NCI-H446 (cell line): ENCODE data around the gene CTCF.

Experiments
- DNase-seq, 2 experiments: peaks; one replicate each; lab custom pipeline; 2025; lab: John Stamatoyannopoulos, UW

CTCF gene

DNA sequence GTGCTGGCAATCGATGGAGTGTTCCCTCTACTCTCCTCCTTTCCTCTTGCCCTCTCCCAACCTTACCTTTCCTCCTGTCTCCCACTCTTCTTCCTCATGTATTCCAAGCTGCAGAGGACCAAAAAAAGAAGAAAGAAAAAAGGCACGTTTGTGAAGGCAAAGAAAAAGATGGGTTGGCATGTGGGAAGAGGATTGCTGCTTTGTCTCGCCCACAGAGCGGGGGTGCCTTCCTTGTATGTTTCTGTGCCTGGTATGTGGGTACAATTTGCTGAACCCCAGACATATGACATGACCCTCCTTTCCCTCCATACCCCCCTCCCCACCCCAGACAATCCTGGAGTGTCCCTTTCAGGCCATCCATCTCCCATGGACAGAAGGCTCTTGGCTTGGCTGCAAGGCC, 13.1 kb upstream of the CTCF start:
- no peak for DNase-seq

DNA sequence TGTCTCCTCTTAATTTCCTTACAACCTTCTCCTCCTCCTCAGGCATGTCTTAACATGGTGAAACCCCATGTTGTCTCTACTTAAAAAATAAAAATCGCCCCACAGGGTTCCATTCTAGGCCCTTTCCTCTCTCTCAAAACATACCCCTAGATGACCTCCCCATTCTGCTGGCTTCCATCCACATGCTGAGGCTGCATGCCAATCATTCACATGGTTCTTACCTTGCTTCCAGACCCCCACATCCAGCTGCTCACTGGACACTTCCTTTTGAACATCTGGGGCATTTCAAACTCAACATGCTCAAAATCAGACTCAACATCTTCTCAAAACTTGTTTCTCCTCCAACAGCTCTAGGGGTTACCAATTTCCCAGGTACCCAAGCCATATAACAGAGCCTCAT, 12.4 kb upstream of the CTCF start:
- no peak for DNase-seq

DNA sequence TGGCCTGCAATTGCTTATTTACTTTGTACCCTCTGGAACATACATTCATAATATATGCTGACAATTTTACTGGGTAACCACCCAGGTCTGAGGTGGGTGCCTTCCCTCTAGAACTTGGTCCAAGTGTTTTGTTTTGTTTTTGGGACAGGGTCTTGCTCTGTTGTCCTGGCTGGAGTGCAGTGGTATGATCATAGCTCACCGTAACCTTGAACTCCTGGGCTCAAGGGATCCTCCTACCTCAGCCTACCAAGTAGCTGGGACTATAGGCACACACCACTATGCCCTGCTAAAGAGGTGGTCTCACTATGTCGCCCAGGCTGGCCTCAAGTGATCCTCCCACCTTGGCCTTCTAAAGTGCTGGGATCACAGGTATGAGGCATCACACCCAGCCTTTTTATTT, 11.2 kb upstream of the CTCF start:
- DNase-seq, result no peak

DNA sequence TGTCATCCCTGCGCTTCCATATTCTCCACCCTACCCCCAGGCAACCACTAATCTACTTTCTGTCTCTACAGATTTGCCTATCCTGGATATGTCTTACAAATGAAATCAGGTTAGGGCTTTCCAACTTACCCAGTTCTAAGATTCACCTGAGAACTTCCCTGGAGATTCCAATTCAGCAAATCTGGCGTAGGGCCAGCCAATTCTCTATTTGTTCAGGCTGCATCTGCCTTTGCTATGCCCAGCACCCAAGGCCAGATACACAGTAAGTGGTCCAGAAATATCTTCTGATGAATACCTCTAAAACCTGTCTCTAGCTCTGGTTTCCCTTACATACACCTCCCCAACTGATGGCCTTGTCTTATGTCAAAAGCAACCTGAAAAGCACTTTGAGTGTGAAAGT, 10.4 kb upstream of the CTCF start:
- peak in 1 of 2 experiments; percentile 5 for DNase-seq

DNA sequence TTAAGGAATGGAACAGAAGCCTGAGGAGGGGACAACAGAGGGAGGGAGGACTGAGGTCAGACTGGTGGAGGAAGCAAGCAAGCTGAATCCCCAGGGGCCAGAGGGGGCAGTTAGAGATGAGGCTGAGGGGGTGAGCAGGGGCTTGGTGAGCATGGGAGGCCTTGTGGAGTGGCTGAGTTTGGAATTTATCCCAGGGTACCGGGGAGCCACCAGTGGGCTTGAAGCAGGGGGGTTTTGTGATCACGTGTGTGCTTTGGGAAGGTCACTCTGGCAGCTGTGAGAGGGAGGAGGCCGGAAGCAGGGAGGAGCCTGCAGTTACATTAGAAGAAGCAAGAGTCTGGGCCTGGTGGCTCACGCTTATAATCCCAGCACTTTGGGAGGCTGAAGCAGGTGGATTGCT, 9.8 kb upstream of the CTCF start:
- DNase-seq, result no peak

DNA sequence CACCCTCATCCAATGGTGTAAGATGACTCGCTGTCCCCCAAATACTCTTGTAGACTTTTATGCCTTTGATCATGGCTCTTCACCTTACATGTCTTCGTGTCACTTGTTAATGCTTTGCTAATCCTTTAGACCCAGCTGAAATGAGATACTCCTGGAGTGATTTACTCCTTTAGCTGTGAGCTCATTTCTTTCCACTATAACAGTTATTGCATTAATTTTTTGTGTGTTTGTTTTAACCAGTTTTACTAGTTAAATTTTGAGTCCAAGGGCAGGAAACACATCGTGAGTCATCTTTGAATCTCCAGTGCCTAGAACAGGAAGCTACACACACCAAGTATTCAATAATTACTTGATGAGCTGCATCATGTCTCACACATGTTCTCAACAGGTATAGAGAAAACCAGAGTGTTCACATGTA, 6.5 kb upstream of the CTCF start:
- DNase-seq, result no peak

DNA sequence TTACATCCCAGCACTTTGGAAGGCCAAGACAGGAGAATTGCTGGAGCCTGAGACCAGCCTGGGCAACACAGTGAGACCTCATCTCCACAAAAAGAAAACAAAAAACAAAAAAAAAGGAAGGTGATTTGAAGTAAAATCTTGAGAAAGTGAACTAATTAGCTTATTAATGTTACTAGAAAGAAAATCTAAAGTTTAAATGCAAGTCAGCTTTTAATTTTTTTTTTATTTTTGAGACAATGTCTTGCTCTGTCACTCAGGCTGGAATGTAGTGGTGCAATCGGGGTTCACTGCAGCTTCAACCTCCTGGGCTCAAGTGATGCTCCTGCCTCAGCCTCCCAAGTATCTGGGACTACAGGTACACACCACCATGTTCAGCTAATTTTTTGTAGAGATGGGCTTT, 3.5 kb upstream of the CTCF start:
- no peak for DNase-seq

DNA sequence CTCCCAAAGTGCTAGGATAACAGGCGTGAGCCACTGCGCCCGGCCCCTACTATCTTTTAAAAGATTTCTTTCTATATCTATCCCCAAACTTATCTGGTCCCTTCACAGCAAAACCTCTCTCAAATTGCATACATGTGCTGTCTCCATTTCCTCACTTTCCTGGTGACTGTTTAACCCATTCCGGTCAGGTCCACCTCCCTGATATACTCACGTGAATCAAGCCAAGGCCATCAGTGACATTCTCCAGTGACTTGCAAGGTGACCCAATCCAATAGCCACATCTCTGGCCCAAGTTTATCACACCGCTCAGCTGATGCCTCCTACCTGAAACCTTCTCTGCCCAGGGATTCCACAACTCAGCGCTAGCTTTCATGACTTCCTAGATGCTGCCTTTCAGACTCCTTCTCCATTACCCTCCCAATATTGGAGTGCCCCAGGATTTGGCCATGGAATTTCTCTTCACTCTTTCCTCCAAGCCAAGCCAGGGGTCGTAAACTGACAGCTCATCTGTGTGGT, 1.4 kb upstream of the CTCF start:
- DNase-seq, result no peak

DNA sequence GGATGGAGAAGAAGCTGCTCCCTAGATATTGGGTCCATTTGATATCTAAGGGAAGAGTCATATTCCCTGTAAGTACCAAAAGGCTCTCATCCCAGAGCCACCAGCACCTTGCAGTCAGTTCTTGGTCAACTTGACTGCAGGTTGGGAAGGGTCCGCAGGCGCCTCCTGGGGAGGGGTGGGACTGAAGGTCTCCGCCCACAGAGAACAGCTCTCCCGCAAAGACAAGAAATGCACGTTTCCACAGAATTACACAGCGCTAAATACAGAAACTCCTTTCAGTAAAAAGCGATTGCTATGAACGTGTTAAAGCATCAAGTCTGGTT, 864 bp upstream of the CTCF start:
- no peak for DNase-seq

DNA sequence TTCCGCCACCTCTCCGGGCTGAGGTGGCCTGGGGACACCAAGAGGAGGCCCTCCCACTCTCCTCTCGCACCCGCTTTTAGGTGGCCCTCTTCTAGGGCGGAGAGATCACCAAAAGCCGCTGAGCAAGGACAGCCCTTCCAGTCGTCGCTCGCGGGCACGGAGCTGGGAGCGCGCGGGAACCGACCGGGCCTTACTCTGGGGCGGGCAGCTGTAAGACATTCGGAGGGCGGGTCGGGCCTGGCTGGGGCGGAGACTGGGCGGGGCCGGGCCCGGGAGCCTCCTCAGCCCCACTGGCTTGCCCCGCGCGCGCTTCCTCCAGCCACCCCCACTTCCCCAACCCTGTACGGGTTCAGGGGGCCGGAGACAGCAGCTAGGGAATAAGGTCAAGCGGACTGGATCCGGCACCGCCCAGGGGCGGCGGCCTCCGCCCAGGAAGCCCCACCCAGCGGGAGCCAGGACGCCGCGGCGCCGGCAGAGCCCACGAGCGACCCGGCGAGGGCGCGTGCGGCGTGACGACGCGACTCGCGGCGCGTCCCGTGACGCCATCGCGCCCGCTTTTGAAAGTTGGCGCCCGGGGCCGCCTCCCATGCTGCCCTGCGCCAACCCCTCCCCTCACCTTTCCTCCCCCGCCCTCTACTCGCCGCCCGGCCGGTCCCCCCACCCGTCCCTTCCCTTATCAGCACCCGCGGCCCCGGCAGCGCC, 351 bp upstream of the CTCF start:
- peak; percentile 90 to 95 for DNase-seq

DNA sequence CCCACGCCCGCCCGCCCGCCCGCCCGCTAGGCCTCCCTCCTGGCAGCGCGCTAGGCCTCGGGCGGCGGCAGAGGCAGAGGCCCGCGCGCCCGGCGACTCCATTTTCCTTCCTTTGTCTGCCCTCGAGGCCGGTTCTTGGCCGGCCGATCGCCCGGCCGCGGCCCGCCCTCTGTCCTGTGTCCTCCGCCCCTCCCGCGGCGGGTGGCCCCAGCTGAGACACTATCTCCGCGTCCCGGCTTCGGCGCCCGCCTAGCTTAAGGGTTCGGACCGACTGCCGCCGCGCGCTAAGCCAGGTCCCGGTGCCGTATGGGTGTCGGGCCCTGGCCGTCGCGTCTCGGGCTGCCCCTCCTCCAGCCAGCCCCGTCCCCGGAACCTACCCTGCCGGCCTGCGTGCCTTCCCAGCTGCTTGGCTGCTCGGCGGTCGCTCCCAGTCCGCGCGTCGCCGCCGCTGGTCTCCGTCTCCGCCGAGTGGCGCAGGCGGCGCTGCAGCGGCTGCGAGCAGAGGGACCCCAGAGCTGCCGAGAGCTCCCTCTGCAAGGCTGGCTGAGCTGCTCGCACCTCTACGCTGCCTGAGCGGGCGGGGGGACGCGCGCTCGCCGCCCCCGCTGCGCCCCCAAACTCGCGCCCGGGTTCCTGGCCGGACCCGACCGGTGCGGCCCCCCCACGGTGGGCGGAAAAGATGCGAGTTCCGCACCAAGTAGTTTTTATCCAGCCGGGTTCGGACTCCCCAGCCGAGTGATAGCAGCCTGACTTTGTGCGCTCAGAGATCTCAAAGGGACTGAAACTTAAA, 787 bp downstream of the CTCF start:
- peak in 1 of 2 experiments; percentile 61 for DNase-seq

DNA sequence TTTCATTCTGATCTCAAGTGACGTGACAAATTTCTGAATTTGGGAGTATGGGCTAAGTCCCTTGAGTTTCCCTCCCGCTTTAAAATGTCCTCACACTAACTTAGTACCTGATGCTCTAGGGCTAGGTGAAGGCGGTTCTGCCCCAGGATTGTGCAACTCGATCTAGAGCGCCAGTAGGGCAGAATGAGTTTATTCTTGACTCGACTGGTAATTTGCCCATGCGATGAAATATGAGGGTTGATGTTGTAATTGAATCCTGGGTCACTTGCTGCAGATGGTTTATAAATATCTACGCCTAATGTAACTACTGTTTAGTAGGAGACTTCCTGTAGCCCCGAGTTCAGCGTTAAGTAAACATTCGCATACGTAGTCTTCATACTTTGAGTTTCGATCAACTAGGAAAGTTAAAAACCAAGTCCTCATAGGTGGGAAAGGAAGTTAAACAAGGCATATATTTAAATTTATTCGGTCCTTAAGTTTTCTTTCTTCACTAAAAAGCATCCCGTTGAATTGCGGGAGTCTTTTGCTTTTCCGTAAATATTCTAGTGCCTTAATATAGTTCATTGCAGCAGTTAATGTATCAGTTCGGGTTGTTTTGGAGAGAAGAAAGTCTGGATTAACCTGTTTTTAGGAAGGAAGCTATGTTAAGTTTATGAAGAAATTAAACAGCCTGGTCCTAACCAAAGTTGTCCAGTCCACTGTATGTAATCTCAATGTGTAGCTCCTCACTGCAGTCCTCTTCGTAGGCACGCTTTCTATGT, 1.6 kb downstream of the CTCF start:
- no peak for DNase-seq

DNA sequence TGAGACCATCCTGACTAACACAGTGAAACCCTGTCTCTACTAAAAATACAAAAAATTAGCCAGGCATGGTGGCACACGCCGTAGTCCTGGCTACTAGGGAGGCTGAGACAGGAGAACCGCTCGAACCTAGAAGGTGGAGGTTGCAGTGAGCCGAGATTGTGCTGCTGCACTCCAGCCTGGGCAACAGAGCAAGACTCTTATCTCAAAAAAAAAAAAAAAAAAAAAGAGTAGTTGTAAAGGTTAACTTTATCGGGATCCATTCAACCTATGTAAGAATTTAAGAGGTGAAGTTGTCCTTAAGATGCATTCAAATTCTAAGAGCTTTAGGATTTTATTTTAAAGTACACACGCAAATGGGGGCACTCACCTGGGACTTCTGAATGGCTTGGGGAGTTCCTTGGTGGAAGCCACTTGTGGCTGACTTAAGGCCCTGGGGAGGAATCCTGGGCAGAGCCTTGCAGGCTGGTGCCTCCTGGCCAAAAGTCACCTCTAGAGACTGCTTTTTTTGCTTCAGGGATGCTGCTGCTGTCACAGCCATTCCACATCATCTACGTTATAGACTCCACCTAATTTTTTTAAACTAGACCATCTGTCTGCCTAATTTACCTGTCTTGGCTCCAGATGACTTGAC, 3.3 kb downstream of the CTCF start:
- no peak for DNase-seq

DNA sequence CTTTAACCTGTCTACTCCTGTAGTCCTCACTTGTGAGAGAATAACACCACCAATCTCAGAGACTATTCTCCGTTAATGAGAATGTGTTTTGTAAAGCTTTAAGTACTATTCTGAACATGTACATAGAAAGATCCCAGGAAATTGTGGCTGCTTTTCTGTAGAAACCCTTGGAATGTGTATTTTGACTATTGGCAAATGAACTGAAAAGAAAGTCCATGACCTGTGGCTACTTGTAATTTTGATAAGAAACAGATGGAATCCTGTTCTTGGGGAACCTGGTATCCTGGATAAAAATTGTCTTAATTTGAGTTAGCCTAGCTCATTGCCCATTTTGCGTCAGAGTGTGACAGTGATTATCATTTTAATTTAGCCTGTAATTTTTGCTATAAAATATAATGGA, 9.1 kb downstream of the CTCF start:
- no peak for DNase-seq

DNA sequence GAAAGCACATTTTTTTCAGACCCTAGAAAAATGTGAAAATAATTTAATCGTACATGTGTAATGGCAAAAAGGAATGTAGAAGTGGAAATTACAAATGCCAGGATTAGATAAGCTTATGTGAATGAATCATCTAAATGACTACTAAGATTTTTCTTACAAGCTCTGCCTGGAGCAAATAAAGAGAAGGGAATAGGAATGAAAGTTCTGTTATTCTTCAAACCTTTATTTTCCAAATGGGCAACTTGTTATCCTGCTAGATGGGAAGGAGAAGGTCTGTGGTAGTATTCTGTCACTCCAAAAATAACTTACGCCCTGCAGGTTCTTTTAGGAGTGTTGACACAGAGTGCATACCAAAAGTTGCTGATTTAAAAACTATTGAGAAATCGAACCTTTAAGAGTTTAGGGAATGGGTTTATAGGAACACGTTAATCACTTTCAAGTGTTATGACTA, 9.7 kb downstream of the CTCF start:
- DNase-seq, result no peak

DNA sequence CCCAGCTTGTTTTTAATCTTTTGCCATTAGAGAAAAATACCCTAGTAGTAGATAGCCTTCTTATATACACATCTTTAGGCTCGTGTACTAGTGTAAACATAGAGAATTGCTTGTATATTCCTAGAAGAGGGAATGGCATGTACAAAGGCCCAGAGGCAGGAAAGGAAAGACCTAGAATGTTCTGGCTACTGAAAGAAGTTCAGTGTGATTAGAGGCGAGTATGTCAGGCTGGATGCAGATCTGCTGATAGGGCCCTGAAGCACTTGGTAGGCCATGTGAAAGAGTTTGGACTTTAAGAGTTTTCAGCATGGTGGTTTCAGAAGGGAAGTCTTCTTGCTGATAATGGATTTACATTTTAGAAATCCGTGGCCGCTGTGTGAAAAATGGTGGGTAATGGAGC, 17.4 kb downstream of the CTCF start:
- no peak for DNase-seq

DNA sequence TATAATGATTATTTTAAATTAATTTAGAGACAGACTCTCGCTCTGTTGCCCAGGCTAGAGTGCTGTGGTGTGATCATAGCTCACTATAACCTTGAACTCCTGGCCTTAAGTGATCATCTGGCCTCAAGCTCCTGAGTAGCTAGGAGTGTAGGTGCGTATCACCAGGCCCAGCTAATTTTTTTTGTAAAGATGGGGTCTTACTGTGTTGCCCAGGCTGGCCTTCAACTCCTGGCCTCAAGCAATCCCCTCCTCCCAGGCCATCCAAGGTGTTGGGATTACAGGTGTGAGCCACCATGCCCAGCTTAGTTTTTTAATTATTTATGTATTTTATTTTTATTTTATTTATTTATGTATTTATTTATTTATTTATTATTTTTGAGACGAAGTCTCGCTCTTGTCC, 17.9 kb downstream of the CTCF start:
- no peak for DNase-seq

DNA sequence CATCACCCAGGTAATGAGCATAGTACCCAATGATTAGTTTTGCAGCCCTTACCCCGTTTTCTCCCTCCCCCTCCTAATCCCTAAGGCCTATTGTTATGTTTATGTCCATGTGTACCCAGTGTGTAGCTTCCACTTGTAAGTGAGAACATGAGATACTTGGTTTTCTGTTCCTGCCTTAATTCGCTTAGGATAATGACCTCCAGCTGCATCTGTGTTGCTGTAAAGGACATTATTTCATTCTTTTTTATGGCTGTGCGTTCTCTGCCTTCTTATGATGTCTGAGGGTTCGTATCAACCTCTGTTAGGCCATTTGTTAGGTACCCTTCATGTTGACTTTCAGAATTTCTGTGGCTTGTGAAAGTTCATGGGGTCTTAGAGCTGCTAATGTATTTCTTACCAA, 31.0 kb downstream of the CTCF start:
- DNase-seq, result no peak

DNA sequence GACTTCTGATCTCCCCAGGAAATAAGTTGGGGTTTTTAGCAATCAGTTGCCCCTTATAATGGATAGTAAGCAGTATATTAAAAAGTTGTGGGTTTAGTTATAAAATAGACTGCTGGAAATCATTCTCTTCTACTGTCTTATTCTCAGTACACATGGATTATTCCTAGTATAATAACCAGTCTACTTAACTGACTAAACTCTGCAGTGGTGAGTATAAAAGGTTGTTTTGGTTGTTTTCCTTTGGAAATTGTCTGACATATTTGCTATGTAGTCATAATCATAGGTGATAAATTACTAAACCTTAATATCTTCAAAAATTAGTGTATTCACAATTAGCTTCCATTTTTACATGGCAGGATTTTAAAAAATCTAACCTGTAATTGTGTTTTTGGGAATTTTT, 31.4 kb downstream of the CTCF start:
- no peak for DNase-seq

DNA sequence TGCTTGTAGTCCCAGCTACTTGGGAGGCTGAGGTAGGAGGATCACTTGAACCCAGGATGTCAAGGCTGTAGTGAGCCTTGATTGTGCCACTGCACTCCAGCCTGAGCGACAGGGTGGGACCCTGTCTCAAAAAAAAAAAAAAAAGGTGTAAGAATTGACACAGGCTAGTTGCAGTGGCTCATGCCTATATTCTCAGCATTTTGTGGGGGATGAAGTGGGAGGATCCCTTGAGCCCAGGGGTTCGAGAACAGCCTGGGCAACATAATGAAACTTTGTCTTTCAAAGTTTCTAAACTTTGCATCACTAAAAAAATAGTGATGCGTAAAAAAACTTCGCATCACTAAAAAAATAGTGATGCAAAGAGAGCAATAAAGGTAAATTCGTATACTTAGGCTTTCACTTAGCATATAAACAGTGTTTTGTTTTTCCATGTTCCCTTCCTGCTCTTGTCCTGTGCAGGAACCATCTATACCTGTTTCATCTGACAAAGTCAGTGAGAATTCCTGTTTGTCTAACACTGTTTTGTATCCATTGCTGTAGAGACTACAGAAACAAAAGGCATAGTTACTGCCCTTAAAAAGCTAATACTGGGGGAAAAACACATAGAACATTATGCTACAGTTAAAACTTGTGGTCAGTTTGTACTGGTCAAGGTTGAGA, 32.1 kb downstream of the CTCF start:
- DNase-seq, result no peak

DNA sequence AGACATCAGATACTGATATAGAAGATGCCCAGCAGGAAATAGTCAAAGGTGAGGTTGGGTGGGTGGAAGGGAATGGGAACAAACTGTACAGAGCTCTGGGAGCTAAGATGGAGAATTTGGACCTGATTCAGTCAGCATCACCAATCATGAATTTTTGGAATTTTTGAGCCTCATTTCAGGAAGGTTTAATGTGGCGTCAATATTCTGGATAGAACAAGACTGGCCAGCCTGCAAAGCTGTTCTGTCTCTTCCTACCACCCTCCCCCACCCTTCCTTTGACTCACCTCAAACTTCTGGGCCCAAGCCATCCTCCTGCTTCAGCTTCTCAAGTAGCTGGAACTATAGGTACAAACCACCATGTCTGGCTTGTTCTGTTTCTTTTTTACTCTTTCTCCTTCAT, 32.6 kb downstream of the CTCF start:
- DNase-seq, result no peak

DNA sequence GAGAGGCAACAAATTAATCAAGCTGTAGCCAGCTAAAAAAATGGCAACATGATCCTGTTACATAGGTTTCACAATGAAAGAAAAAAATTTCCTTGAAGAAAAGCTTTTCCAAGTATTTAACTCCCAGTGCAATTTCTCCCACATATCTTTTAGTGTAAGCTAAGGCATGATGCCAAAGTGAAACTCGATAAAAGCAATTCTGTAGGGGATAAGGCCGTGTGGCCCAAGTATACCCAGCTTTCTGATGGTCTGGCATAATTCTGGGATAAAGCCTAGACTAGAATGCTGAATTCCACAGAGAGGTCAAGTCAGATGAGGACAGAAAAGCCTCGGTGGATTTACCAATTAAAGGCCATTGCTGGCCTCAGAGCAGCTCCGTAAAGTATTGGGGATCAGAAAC, 36.2 kb downstream of the CTCF start:
- DNase-seq, result no peak
